HEK293T (cell line): Measurements from ENCODE around the gene MS4A14.

ENCODE experiments used
- ARNT ChIP-seq: fragments of 450-650 bp; IDR thresholded peaks from 2 replicates; pipeline ENCODE4 v1.6.1; 2017; ENCODE audit warnings: mild to moderate bottlenecking
- BHLHE40 ChIP-seq: fragments of 450-650 bp; IDR thresholded peaks from 2 replicates; pipeline ENCODE4 v1.6.1; 2016; ENCODE audit warnings: mild to moderate bottlenecking, moderate library complexity, borderline replicate concordance
- ELF4 ChIP-seq: fragments of 450-650 bp; IDR thresholded peaks from 2 replicates; pipeline ENCODE4 v1.6.1; 2017; ENCODE audit warnings: antibody characterized with exemption
- FOXK2 ChIP-seq: fragments of 450-650 bp; IDR thresholded peaks from 2 replicates; pipeline ENCODE4 v1.6.1; 2016; ENCODE audit warnings: mild to moderate bottlenecking
- FOXM1 ChIP-seq: fragments of 450-650 bp; IDR thresholded peaks from 2 replicates; pipeline ENCODE4 v1.6.1; 2017; ENCODE audit warnings: mild to moderate bottlenecking, borderline replicate concordance
- NFRKB ChIP-seq: fragments of 450-650 bp; IDR thresholded peaks from 2 replicates; pipeline ENCODE4 v1.6.1; 2016; ENCODE audit warnings: mild to moderate bottlenecking, moderate library complexity
- PKNOX1 ChIP-seq: fragments of 450-650 bp; IDR thresholded peaks from 2 replicates; pipeline ENCODE4 v1.6.1; 2016
- SP1 ChIP-seq: fragments of 450-650 bp; IDR thresholded peaks from 2 replicates; pipeline ENCODE4 v1.6.1; 2017
- SUZ12 ChIP-seq: fragments of 450-650 bp; IDR thresholded peaks from 2 replicates; pipeline ENCODE4 v1.6.1; 2016; ENCODE audit warnings: mild to moderate bottlenecking
- TARDBP ChIP-seq: fragments of 450-650 bp; IDR thresholded peaks from 2 replicates; pipeline ENCODE4 v1.6.1; 2016

GRCh38 chr11:60360621-60361020, 35.6 kb upstream of the MS4A14 start:
- TF ChIP-seq SP1 = no peak
- no peak for TF ChIP-seq ELF4
- no peak for TF ChIP-seq BHLHE40
- TF ChIP-seq FOXM1 = no peak
- TF ChIP-seq SUZ12 = no peak
- TF ChIP-seq ARNT = no peak
- TF ChIP-seq TARDBP = no peak
- no peak for TF ChIP-seq FOXK2
- no peak for TF ChIP-seq PKNOX1
- no peak for TF ChIP-seq NFRKB
